Prostate gland (tissue), 2 donors: ENCODE results near the gene NPPC.

Experiments
- CTCF ChIP-seq, 4 experiments: fragments of 200-600 bp in 2 of 4; fragments of 450-650 bp in 2 of 4; sonication (generic) in 2 of 4; IDR thresholded peaks; 1 replicate in 3 of 4; 2 replicates in 1 of 4; pipeline ENCODE4 v1.5.1; 2016 to 2019; ENCODE audit warnings: antibody characterized with exemption in 4 of 4, mild to moderate bottlenecking in 2 of 4, moderate library complexity in 2 of 4
- POLR2A ChIP-seq: fragments of 450-650 bp; IDR thresholded peaks from one replicate; pipeline ENCODE4 v1.6.1; 2016; ENCODE audit warnings: antibody characterized with exemption, mild to moderate bottlenecking
- POLR2AphosphoS5 ChIP-seq: sonication (generic); formaldehyde crosslinking; IDR thresholded peaks from one replicate; pipeline ENCODE4 v1.6.1; 2017; ENCODE audit warnings: antibody characterized with exemption

GRCh38 chr2:231891514-231891905 lies 34.7 kb downstream of the NPPC start:
- no peak for TF ChIP-seq POLR2AphosphoS5
- no peak for TF ChIP-seq CTCF (IDR thresholded peaks at IDR 0.05)
- TF ChIP-seq POLR2A, result no peak
